Measurements from ENCODE around the gene ELP4.
"Not testable (repeated sequence)": the region's sequence is repeated elsewhere in the genome, so short reads cannot be mapped to it uniquely, and the experiment has no call there.

The ELP4 gene

DNA sequence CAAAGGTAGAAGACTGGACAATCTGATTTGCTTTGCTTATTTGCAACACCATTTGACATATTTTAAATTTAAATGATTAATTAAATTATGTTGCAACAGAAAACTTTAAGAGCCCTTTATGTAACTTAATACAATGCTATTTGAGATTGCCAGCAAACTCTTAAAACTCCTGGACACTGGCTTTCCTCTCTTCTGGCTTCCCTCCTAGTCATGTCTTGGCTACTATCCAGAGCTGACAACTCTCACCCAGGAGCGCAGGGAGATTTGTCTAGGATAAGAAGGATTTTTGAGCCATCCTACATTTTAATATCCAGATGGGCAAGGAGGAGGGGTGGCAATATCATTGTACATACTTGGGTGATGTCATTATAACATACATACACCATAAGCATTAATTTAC is 134.3 kb downstream of the ELP4 start:
- peak; percentile 58 for DNase-seq (ENCODE audit: low read depth, low spot score)

DNA sequence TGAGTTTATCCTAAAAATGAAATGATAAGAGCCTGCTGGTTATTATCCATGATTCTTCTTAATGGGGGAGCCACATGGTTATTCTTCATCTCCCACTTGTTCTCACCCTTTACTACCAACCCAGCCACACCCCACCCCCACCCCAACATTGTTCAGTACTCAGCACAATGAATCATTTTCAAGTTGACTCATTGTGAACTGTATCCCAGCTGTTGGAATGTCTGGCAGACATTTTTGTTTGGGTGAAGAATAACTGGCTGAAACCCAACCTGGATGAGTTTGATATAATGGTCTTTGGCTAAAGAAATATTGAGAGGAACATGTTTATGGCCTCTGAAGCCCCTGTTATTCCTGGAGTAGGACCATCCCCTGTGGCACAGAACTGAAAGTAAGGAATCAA is 136.2 kb downstream of the ELP4 start:
- peak; percentile 95 for DNase-seq (ENCODE audit: low read depth, low spot score)

DNA sequence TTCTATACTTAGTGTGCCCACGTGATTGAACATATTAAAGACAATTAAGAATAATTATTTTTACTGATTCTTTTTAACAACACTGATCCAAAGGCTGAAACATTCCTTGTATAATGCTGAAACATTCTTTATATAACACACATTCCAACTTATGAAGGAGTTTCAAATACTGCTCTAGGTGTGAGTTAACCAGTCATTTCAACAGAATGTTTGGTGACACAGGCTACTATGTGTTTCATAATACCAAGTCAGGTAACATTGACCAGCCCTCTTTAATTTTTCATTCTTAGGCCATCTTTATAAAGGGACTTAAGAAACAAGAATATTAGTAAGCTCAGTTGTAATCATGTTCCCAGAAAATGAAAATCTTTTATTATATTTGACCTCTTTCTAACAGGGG is 136.6 kb downstream of the ELP4 start:
- DNase-seq (ENCODE audit: low read depth, low spot score) = peak; percentile 45

DNA sequence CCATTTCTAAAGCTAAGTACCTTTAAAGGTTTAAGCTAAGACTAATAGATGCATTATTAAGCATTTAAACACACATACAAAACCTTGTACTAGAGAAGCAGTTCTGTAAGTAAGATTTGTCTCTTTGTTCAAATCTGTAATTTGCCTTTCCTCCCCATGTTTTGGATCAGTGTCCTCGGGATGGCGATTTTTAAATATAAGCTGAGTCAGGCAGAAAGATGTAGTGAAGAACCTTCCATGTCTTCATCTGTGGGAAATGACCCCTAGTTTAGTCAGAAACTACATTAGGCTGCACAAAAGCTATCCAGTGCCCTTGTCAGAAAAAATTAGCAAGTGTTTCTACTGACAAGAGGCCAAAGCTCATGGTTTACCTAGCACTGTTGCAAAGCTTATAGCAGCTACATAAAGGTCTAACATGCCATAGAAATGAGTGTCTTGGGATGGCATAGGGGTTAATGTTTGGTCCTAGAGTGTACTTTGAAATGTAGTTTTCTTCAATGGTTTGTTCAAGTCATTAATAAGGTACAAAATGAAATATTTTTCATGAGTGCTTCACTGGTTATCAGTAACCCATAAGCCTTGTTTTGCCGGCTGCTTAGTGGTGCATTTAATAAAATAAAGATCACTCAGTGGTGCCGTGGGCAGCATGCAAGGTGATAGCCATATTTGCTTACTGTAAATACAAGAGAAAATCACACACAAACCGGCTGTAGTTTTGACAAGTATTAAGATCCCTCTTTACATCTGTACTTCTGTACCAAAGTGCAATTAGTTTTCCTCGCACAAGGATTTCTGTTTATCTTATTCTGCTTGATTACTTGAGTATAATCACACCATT is 139.8 kb downstream of the ELP4 start:
- peak; percentile 39 for DNase-seq (ENCODE audit: low read depth, low spot score)

DNA sequence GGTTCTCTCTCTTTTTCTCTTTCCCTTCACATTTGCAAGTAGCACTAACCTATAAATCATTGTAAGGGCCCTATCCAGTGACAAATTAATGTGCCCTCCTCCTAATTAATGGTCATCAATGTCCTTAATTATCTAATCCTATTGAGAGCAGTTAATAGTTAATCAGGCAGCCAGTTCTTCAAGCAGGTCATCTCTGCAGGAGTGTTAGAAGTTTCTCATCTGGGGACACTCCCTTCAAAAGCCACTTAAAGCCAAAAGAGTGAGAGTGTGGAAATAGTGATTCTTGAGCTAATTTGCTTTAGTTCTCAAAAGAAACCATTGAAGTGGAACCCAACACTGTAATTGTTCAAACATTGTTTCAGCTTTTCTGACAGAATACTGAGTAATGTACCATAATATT is 141.6 kb downstream of the ELP4 start:
- DNase-seq (ENCODE audit: low read depth, low spot score) = no peak

DNA sequence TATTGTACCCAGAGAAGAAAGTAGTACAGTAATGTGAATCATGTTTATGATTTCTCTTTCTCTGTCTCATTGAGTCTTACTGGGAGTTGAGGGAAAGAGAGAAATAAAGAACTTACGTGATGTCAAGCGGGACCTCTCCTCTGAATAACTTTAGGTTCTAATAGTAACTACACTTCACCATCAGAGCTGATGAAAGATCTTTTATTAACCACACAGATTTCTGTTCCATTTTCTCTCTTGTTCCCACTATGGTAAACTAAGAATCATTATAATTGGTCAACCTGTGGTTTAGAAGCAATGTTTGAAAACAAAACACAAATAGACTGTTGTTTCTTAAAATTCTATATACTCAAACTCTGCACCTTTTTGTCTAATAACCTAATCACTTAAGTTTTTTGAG is 142.3 kb downstream of the ELP4 start:
- no peak for DNase-seq (ENCODE audit: low read depth, low spot score)

DNA sequence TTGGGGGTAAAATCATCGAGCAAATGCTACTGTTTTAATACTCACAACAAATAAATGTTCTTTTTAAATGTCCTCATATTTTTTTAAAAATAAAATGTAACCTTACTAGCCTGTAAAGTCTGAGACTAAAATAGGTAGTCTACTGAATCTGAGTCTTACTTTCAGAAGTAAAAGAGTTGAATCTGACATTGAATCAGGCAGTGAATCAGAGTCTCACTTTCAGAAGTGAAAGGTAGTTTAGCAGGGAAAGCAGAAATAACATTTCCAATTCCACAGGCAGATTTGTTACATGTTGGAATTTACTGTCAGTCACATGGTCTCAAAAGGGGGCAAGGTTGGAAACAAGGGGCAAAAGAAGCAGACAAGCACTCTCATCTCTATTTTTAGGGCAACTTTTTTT is 143.0 kb downstream of the ELP4 start:
- peak; percentile 8 for DNase-seq (ENCODE audit: low read depth, low spot score)

DNA sequence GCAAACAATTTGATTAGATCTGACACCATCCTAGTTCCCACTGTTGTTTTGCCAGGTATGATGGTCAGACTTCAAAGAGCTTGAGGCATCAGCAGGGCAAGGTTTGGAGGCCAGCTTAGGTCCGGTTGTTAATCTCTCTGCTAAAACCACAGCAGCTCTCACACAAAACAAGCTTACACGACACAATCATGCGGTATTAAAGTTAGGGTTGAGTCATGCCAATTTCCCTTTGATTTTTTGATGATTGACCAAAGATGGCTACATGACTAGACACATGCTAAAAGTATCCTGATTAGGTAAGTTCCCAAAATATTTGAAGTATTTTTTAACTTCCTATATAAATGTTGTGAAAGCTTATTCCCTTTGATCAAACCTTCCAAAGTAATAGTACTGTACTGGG is 145.9 kb downstream of the ELP4 start:
- peak; percentile 89 for DNase-seq (ENCODE audit: low read depth, low spot score)

DNA sequence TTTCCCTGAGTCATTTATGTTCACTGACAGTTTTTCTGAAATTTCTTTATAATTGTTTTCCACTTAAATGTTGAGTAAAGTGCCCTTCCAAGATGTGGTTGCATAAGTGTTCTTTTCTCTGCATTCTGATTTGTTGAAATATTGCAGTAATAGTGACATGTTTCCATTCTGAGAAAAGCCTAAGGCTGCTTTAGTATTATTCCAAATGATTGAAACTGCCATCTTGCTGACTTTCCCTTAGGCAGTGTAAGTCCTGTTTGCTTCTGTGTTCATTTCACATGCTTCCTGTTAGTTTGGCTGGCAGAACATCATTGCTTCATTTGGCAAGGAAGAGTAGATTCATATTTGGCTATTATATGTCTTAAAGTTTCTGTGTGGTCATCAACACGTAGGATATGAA is 146.5 kb downstream of the ELP4 start:
- DNase-seq (ENCODE audit: low read depth, low spot score) = peak; percentile 31

DNA sequence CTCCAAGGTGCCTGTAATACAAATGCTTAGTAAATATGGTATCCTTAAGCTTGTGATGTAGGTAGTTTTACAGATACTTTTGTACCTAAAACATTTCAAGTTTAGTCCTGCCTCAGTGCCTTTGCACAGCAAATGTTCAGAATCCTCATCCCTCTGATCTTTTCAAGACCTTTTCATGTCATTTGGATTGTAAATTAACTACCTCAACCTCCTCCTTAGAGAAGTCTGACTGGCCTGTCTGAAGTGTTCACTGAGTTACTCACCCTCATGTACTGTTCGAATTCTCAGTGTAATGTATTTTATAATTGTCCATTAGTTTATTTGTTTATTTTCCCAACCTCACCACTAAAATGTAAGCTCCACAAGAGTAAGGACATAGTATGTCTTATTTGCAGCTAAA is 147.5 kb downstream of the ELP4 start:
- peak; percentile 6 for DNase-seq (ENCODE audit: low read depth, low spot score)

DNA sequence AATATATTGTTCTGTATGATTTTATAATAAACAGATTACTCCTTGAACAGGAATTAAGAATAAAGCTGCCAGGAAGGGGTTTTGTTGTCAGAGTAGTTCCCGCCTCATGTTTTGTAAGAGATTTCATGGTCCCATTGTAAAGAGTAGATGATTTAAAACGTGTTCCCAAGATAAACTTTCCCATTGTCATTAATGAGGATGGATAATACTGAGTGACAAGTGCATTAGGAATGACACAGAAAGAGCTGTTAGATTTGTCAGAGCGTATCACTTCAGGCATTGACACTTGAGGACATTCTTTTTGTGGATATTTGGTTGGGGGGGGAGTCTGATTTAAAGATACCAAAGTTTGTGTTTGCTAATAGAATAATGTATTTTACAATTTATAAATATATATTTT is 154.6 kb downstream of the ELP4 start:
- DNase-seq (ENCODE audit: low read depth, low spot score) = no peak

DNA sequence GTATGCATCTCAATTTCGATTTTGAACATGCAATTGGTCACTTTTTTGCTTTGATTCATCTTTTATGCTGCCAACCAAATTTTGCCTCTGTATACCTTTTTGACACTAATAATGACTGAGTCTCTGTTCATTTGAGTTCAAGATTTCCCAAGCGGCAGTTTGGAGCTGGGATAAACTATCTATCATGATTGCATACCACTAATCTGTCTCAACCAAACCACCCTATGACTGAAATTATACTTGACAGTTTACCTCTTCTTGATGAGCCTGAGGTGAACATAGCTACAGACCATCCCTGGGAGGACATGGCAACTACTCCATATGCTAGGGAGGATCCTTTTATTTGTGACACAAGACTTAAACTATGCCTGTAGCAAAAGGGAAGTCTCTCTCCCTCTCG is 155.4 kb downstream of the ELP4 start:
- DNase-seq (ENCODE audit: low read depth, low spot score) = no peak

DNA sequence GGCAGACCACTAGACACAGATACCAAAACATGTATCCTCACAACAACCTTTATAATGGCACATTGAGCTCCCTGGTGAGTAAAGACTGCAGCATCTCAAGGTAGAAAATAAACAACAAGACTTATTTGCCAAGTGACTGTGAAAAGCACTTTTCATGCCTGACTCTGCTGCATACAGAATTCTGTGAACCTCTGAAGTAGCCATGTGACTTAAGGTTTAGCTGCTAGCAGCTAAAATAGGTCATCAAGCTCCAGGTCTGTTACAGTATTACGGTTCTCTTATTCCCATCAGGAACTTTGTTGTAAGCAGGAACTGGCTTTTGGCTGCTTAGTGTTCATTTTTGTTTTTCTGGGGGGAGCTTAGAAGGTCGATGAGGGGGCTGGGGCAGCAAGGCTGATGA is 162.1 kb downstream of the ELP4 start:
- DNase-seq (ENCODE audit: low read depth, low spot score) = no peak

DNA sequence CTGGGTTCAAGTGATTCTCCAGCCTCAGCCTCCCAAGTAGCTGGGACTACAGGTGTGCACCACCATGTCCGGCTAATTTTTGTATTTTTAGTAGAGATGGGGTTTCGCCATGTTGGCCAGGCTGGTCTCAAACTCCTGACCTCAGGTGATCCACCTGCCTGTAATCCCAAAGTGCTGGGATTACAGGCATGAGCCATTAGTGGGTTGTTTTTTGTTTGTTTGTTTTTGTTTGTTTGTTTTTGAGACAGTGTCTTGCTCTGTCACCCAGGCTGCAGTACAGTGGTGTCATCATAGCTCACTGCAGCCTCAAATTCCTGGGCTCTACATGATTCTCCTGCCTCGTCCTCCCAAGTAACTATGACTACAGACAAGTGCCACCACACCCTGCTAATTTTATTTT is 163.5 kb downstream of the ELP4 start:
- DNase-seq (ENCODE audit: low read depth, low spot score) = not testable (repeated sequence)

DNA sequence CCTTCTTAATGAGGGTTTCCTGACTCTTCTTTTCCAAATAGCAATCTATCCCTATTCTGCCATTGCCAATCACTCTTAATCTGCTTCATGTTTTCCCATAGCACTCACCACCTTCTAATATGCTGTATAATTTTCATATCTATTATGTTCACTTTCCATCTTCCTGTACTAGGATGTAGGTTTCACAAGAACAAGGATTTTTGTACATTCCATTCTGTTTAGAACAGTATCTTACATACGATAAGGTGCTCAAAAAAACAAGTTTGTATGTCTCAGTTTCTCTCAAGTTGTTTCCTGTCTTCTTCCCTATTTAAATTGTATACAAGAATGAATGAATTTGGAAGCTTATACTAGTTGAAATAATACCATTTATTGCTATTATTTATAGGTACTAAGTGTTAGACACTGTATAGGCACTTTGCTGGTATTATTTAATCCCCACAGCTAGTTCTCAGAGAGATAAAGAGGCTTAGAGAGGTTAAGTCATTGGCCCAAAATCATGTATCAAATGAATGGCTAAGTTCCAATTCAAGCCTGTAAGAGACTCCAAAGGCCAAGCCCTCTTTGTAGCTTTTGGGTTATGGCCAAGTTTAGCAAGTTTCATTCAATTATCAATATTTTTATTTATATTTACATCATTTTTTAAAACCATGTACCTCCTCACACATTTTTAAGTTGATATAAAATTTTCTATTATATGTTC is 166.9 kb downstream of the ELP4 start:
- DNase-seq (ENCODE audit: low read depth, low spot score) = no peak

DNA sequence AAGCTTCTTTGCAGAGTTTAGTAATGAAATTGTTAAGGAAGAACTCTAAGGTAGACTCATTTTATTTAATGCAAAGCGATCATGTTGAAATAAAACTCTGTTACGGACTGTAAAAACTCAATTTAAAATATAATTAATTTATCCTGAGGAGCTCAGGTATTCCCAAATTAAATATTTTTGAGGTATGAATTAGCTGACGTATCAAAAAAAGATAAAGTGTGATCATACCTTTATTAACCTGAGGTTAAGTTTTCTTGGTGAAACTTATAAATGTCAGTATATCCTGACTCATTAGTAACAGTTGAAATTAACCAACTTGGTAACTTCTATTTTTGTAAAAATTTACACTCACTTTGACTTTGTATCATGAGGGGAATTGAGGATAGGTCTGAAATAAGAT is 171.2 kb downstream of the ELP4 start:
- DNase-seq (ENCODE audit: low read depth, low spot score) = no peak

DNA sequence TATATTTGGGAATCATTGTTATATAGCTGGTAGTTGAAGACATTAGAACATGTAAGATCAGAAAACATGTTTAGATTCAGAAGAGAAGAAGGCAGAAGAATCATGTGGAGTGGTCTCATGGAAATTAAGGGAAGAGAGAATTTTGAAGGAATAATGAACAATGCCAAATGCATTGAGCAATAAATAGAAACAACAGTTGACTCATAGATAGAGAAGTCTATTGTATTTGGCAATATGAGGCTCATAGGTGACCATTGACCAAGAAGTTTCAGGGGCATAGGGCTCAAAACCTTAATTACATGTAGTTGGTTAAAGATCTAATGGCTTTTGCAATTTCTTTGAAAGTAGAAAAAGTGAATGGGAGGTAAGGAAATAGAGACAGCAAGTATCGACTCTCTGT is 177.7 kb downstream of the ELP4 start:
- DNase-seq (ENCODE audit: low read depth, low spot score) = no peak

DNA sequence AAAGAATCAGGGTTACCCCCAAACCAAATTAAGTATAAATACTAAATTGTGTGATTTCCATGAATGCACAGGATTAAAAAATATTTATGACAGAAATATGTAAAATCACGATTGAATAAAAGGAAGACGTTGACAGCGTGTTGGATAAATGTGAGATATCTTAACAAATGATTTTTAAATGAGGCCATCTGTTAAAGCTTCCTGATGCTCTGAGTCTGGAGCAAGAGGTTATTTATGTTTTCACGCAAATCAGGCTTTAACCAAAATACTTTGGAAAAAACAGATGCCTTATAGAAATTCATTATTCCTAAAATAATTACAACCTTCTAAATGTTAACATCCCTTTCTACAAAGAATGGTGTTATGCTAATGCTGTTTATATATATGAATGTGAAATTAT is 178.3 kb downstream of the ELP4 start:
- DNase-seq (ENCODE audit: low read depth, low spot score) = no peak

DNA sequence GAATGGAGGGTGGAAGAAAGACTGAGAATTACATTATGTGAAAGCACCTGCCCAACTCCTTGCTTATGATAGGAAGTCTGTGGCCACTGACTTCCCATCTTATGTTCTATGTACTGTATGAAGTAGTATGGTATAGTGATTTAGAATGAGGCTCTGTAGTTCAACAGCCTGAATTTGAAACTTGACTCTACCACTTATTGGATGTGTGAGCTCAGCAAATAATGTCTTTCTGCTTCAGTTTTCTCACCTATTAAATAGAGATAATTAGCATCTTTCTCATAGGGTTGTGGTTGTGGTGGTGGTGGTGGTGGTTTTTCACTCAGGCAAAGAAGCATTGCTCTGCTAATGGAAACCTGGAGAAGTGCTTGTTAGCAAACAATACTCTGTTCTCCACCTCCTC is 180.0 kb downstream of the ELP4 start:
- no peak for DNase-seq (ENCODE audit: low read depth, low spot score)

DNA sequence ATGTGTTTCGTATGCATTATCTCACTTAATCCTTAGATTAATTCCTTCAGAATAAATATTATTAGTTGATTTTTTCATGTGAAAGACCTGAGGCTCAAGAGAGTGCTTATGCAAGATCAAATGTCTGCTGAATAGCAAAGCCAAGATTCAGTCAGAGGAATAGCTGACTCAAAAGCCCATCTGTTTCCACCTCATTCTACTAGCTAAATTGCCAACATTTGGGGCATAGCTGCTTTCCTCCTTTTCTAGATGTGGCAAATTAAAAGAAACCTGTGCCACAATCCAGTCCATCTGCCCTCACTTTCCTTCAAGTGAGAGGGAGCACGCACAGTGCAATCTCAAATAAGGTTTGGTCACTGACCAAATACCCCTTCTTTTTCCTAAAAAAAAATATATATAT is 180.5 kb downstream of the ELP4 start:
- no peak for DNase-seq (ENCODE audit: low read depth, low spot score)

DNA sequence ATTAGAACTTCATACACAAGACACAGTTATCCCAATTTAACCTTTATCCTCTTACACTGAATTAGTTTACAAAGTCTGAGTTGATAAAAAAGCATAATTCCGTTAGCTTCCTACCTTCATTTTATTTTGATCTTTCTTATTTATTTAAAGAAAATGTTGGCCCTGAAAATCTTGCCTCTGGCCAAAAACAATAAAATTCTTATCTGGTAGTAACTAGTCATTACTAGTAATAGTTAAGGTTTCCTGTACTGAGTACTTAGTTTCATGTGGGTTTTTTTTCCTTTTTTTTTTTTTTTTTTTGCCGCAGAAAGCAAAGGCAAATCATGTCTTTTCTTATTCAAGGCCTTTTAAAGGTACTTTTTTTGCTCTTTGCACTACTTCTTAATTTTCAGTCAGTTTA is 180.9 kb downstream of the ELP4 start:
- DNase-seq (ENCODE audit: low read depth, low spot score) = no peak

DNA sequence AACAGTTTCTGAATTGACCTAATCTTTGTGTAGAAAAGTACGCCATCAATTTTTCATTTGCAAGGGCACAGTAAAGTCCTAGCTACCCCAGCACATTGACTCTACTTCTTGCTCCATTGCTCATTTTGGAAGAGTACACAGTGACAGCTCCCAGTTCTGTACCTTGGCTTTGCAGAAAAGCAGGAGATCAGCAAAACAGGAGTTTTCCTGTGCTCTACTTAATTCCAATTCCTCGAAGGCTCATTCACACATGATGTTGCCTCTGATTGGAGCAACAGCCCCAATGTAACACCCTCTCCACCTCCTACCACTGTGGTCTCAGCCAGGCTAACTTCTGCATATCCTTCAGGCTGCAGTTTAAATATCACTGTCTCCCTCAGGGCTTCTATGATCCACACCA is 182.9 kb downstream of the ELP4 start:
- DNase-seq (ENCODE audit: low read depth, low spot score) = no peak

DNA sequence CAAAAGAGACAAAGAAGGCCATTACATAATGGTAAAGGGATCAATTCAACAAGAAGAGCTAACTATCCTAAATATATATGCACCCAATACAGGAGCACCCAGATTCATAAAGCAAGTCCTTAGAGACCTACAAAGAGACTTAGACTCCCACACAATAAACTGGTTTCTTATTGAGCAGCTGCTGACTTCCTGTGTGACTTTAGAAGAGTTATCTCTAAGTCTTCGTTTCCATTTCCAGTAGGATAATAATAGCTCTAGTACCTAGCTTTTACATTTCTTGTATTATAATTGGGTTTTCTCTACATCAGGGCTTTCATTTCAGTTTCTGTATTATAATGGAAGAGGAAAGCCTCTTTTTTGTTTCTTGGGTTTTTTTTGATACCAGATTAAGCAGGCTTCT is 187.5 kb downstream of the ELP4 start:
- not testable (repeated sequence) for DNase-seq (ENCODE audit: low read depth, low spot score)
